HUES64 (cell line): Measurements from ENCODE around the gene CSNK1G2.

ENCODE experiments used
- H3K27ac ChIP-seq: 2 replicates; pipeline ENCODE4 v1.7.0; 2013; ENCODE audit warnings: low read depth, low read length, inconsistent platforms
- H3K27me3 ChIP-seq: 2 replicates; pipeline ENCODE4 v1.6.1; 2013; ENCODE audit warnings: mild to moderate bottlenecking, low read length; ENCODE audit not compliant: insufficient read depth
- H3K36me3 ChIP-seq: 2 replicates; pipeline ENCODE4 v1.6.1; 2013; ENCODE audit warnings: mild to moderate bottlenecking, low read length; ENCODE audit not compliant: insufficient read depth
- H3K4me1 ChIP-seq: 2 replicates; pipeline ENCODE4 v1.6.1; 2013; ENCODE audit warnings: mild to moderate bottlenecking, low read length, moderate library complexity; ENCODE audit not compliant: insufficient read depth
- H3K4me3 ChIP-seq: 2 replicates; pipeline ENCODE4 v1.5.1; 2013; ENCODE audit warnings: mild to moderate bottlenecking, low read length, moderate library complexity
- H3K9ac ChIP-seq: 2 replicates; pipeline ENCODE4 v1.6.1; 2013; ENCODE audit warnings: mild to moderate bottlenecking, low read depth, low read length
- H3K9me3 ChIP-seq: 2 replicates; pipeline ENCODE4 v1.6.1; 2013; ENCODE audit warnings: low read depth, low read length; ENCODE audit not compliant: insufficient read depth
- WGBS: fragments of 150-250, 120-280 bp; methylation state at CpG from one replicate; pipeline ENCODE4 v1.1.7; 2013; ENCODE audit warnings: missing lambda C conversion rate; 5-methylcytosine and 5-hydroxymethylcytosine counted together

The CSNK1G2 gene

DNA sequence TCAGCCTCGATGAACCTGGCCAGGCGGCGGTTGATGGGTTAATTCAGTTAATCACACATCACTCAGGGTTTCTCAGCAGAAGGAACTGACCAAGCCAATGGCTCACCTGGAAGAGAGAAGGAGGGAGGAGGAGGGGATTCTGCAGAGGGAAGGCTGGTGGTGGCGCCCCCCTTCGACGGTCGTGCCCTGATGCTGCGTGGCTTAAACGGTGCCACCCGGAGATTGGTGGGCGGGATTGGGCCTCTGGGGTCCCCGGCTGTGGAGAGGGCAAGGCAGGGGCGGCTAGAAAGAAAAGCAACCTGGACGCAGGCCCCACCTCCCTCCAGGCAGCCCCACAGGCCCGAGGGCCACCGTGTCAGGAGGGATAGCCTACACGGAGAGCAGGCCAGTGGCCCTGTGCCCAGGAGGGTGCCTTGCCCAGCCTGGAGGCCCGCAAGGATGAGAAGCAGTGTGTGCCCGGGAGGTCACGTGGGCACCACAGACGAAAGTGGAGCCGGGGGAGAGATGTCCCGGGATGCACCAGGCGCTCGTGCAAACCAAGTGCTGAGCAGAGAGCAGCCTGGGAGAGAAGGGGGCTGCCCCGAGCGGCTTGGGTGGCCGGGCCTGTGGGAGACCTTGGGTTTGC is 16.0 kb downstream of the CSNK1G2 start:
- Histone ChIP-seq H3K27me3 (no peaks in the 10 kb centered on the region), H3K9me3 (no peaks in the 10 kb centered on the region), H3K36me3 (peaks cover 8% of the 10 kb centered on the region; the same call in 1 of the 2 replicates), H3K4me3 (no peak overlapping the region), H3K27ac (no peak overlapping the region), H3K9ac (peak overlapping the region; percentile 14; the same call in 1 of the 2 replicates), H3K4me1 (0 out of 2 replicates have a peak, but pooled peaks cover 2% of the 10 kb centered on the region)
- WGBS: 87% methylated on average over 28 of the region's 28 CpGs

DNA sequence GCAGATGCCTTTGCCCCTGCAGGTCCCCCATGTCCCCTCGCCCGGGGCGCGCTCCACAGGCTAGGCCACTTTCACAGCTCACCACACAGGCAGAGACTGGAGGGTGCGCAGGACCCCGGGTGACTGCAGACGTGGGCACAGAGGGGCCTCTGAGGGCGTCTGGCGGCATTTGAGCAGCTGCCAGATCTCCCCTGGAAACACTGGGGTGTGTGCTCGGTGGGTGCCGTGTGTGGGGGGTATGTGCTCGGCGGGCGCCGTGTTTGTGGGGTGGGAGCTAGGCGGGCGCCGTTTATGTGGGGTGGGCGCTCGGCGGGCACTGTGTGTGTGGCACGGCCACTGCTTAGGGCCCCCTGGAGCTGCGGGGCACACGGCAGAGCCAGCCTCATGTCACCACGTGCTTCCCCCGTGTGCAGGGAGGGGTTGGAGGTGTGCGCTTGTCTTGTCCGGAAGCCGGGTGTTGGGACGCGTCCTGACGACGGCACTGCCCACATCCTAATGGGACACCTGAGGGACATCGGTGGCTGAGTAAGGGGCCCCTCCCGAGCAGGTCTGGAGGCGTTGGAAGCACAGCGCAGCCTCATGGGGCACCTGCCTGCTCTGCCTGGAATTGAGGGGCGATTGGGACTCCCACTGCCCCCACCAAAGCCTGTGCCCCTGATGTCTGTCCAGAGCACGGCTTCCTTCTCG is 16.7 kb downstream of the CSNK1G2 start:
- Histone ChIP-seq H3K36me3 (peaks cover 6% of the 10 kb centered on the region), H3K27ac (no peak overlapping the region), H3K4me1 (0 out of 2 replicates have a peak, but pooled peaks cover 2% of the 10 kb centered on the region), H3K9ac (no peak overlapping the region; the same call in 1 of the 2 replicates), H3K9me3 (no peaks in the 10 kb centered on the region), H3K4me3 (no peak overlapping the region), H3K27me3 (no peaks in the 10 kb centered on the region)
- 95% methylated on average over 40 of the region's 40 CpGs for WGBS

DNA sequence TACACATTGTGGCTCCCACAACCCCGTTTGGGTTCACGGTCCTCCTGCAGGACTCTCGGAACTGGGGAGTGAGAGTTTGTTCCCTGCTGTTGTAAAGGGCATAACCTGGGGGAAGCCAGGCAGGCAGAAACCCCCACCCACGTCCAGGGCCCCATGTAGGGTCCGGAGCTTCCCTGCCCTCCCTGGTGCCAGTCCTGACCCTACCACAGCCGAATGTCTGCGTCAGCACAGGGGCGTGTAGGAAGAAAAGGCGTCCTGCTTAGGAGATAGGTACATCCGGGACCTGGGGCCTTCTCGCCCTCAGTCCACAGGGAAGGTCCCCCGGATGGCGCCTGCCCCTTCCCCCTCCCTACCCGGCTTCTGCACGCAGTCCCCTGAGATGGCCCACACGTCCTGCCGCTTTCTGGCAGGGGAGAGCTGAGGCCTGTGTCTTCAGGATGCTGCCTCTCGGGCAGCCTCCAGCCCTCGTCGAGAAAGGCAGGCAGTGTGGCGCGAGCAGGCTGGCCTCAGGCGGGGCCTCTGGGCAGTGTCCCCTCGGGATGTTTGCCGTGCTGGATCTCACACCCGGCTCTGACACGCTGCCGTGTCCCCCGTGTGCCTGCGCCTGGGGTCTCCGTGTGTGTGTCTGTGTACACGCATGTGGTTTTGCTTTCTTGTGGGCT is 19.1 kb downstream of the CSNK1G2 start:
- no peak overlapping the region for H3K4me3 ChIP-seq
- H3K9me3 ChIP-seq: no peaks in the 10 kb centered on the region
- no peaks in the 10 kb centered on the region for H3K27me3 ChIP-seq
- no peak overlapping the region for H3K27ac ChIP-seq
- H3K4me1 ChIP-seq: 0 out of 2 replicates have a peak, but pooled peaks cover 2% of the 10 kb centered on the region
- WGBS: 96% methylated on average over 32 of the region's 32 CpGs
- no peak overlapping the region for H3K9ac ChIP-seq
- H3K36me3 ChIP-seq: peaks cover 10% of the 10 kb centered on the region; the same call in 1 of the 2 replicates

DNA sequence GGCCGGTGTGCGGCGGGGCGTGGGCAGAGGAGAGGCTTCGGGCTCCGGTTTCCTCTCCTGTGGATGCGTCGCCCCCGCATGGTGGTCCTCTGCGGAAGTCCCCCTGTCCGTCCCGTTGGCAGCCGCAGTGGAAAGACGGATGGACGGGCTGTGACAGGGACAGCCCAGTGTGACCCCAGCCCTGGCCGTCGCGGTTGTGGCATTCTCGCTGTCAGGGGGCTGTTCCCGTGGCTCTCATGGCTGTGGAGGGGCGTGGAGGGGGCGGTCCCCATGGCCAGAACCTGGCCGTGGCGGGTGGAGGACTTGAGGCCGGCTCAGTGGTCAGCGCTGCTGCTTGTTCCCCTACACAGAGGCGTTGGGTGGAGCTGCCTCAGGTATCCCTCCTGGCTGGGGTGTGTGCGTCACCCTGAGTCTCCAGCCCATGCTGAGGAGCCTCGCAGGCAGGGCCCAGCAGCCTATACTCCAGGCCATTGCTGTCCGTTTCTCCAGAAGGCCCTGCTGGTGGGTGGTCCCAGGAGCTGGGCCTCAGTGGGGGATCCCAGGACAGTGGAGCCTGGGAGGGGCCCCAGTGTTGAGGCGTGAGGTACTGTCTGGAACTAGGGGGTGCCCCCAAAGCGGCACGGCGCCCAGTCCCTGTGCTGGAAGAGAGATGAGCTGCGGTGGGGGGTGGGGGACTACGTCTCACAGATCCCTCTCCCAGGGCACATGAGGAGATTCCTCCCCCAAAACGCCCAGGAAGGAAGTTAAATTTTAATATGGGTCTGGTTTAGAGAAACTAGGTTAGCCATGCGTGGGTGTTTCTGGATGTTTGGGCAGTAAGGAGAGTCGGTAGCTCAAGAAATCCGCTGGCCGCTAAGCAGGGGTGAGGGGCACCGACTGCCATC is 20.3 kb downstream of the CSNK1G2 start:
- Histone ChIP-seq H3K27ac (no peak overlapping the region), H3K9ac (no peak overlapping the region), H3K27me3 (no peaks in the 10 kb centered on the region)

DNA sequence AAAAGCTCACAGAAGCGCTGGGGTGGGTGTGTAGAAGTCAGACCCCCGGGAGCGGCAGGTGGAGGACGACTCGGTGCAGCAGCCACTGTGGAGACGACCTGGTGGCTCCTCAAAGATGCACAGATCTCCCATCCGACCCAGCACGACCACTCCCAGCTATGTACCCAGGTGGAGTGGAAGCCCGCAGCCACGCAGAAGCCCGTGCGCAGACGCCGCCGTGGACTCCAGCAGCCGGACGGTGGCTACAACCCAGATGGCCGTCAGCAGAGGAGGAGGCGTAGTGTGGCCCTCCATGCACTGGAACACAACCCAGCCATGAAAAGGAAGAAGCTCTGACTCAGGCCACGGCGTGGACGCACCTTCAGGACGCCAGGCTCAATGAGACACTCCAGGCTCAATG is 21.7 kb downstream of the CSNK1G2 start:
- H3K9me3 ChIP-seq: no peaks in the 10 kb centered on the region
- peaks cover 15% of the 10 kb centered on the region for H3K36me3 ChIP-seq

More for the DNA sequence above, 20.3 kb downstream of the CSNK1G2 start:
- WGBS: 96% methylated on average over 42 of the region's 42 CpGs
- Histone ChIP-seq H3K9me3 (no peaks in the 10 kb centered on the region), H3K36me3 (peaks cover 12% of the 10 kb centered on the region), H3K4me1 (0 out of 2 replicates have a peak, but pooled peaks cover 2% of the 10 kb centered on the region), H3K4me3 (no peak overlapping the region)

DNA sequence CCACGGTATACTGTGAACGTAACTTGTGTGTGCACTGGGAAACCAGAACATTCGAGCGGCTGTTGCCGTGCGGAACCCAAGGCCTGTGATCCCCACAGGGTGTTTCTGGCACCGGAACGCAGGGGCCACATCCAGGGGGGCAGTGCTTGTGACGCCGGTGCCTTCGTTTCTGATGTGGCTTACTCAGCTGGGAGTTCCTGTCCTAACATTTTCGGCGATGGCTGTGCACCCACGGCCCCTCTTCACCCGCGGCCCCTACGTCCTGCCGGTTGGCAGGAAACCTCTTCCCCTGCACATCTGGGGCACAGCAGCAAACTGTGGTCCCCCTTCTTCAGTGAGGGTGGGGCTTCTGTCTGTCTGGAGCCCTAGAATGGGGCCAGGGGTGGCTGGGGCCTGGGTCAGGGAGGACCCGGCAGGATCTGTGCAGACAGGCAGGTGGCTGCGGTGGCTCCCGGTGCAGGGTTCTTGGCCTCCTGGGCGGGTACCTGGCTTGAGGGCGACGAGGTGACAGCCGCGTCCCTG is 26.2 kb downstream of the CSNK1G2 start:
- Histone ChIP-seq H3K36me3 (peaks cover 34% of the 10 kb centered on the region), H3K9ac (no peak overlapping the region), H3K27ac (no peak overlapping the region), H3K27me3 (no peaks in the 10 kb centered on the region), H3K4me1 (no peaks in the 10 kb centered on the region), H3K9me3 (no peaks in the 10 kb centered on the region), H3K4me3 (no peak overlapping the region)
- 96% methylated on average over 26 of the region's 26 CpGs for WGBS

More for the DNA sequence above, 21.7 kb downstream of the CSNK1G2 start:
- H3K9ac ChIP-seq: no peak overlapping the region
- H3K4me3 ChIP-seq: no peak overlapping the region
- H3K27me3 ChIP-seq: no peaks in the 10 kb centered on the region
- no peaks in the 10 kb centered on the region for H3K4me1 ChIP-seq
- 97% methylated on average over 23 of the region's 23 CpGs for WGBS
- no peak overlapping the region for H3K27ac ChIP-seq

DNA sequence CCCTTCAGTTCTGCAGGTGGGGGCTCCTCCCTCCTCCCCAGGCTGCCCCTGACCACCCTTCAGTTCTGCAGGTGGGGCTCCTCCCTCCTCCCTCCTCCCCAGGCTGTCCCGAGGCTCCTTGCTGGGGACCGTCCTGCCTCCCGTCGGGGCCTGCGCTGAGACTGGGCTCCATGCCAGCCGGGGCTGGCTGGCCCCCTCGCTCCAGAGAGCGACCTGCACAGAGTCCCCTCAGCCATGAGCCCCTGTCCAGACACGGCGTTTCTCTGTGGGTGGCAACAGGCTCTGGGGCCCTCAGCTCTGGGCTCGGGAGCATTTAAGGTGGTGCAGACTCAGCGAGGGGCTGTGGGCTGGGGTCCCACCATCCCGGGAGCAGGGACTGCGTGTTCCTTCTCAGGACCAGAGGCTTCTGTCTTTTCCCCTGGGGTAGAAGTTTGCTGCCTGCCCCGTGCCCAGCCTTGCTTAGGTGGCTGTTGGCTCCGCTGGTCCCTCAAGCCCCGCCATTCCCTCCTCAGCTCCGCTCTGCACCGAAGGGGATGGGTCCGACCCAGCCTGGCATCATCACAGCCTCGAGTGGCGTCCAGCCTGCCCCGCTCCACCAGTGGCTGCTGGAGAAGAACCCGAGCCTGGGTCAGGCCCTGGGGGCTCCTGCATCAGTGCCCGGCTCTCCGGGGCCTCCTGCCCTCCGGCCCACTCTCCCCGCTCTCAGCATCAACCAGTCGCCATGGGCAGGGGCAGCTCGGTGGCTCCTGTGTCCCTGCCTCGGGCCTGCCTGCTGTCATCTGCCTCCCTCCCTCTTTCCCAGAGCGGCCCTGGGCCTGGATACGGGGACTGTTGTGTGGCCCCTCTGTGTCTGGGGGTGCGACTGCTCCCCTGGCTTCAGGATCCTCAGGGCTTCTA is 27.6 kb downstream of the CSNK1G2 start:
- H3K9ac ChIP-seq: no peak overlapping the region

DNA sequence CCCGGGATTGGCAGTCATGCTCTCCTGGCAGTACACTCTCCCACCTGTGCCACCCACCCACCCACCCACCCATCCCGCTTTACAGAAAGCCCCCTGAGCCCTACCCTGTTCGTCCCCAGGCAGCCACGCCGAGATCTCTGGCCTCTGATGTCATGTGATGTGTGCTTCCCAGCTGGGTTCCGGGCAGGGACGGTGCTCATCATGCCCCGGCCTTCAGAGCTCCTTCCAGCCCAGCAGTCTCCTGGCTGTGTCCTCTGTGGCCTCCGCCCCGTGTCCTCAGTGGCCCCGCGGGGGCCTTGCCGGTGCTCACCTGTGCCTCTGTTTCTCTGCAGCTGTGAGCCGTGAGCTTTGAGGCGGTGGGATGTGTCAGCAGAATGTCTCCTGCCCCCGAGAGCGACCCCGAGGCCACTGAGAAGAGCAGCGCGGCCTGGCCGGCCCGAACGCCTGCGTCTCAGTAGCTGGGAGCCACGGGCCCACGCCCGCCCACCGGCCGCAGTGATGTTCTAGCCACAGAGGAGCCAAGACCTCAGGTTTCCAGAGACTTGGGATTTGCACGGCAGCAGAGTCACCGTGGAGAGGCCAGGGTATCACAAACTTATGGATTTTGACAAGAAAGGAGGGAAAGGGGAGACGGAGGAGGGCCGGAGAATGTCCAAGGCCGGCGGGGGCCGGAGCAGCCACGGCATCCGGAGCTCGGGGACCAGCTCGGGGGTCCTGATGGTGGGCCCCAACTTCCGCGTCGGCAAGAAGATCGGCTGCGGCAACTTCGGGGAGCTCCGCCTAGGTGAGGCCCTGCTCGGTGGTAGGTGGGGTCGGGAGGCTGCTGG is 28.4 kb downstream of the CSNK1G2 start:
- peaks cover 27% of the 10 kb centered on the region for H3K36me3 ChIP-seq
- WGBS: 96% methylated on average over 49 of the region's 49 CpGs
- H3K27me3 ChIP-seq: no peaks in the 10 kb centered on the region

More for the DNA sequence above, 27.6 kb downstream of the CSNK1G2 start:
- Histone ChIP-seq H3K4me1 (no peaks in the 10 kb centered on the region), H3K4me3 (no peak overlapping the region), H3K9me3 (no peaks in the 10 kb centered on the region), H3K27ac (no peak overlapping the region), H3K27me3 (no peaks in the 10 kb centered on the region), H3K36me3 (peaks cover 28% of the 10 kb centered on the region)
- 92% methylated on average over 34 of the region's 34 CpGs for WGBS

DNA sequence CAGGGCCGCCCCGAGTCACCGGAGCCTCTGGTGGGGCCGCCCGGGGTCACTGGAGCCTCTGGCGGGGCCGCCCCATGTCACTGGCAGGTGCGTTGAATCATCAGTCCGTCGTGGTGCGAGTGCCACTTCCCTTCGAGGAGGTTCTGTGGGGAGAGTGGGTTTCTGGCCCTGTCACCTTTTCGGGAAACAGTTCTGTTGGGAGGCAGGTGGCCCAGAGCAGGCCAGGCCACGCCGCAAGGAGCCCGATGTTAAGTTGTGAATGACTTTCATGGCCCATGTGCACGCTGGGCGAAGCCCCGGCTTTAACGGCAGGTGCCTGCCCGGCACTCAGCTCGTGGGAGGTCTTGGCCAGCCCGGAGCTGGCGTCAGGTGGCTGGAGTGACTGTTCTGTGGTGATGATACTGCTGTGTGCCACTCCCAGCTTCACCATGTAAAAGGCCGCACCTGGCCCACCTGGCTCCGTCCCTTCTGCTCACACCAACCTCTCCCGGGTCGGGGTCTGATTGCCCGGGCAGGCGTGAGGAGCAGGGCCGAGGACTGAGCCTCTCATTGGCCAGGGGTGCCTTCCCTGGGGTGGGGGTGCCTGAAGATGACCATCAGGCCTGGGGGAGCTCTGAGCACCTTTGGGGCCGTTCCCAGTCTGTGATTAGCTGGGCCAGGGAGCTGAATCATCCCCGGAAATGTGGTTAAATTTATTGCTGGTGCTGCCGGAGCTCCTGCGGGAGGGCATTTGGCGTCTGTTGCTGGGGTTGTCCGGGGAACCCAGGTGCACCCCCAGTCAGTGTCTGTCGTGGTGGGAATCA is 29.2 kb downstream of the CSNK1G2 start:
- Histone ChIP-seq H3K4me1 (no peaks in the 10 kb centered on the region), H3K27me3 (no peaks in the 10 kb centered on the region), H3K36me3 (peaks cover 34% of the 10 kb centered on the region), H3K9me3 (no peaks in the 10 kb centered on the region), H3K9ac (no peak overlapping the region), H3K27ac (no peak overlapping the region), H3K4me3 (no peak overlapping the region)
- 95% methylated on average over 38 of the region's 38 CpGs for WGBS

More for the DNA sequence above, 28.4 kb downstream of the CSNK1G2 start:
- Histone ChIP-seq H3K9ac (no peak overlapping the region), H3K4me3 (no peak overlapping the region), H3K27ac (no peak overlapping the region), H3K9me3 (no peaks in the 10 kb centered on the region), H3K4me1 (no peaks in the 10 kb centered on the region)
